HFFc6 (cell line): ENCODE measurements around the gene ADARB1. TPM values are rescaled to one million over a fixed set of nuclear protein-coding genes. Genes with fewer than 3 reads are reported as not detected.

Experiments used
- DNase-seq: peaks from one replicate; pipeline ENCODE4 v3.0.0-alpha.2; 2018
- H3K27ac Mint-ChIP-seq: 2 replicates; pipeline ENCODE4 v1.8.0; 2020; ENCODE audit warnings: mild to moderate bottlenecking, mixed read lengths
- H3K27me3 Mint-ChIP-seq: 2 replicates; pipeline ENCODE4 v1.8.0; 2021; ENCODE audit warnings: mild to moderate bottlenecking, moderate library complexity, mixed read lengths; ENCODE audit not compliant: insufficient read depth
- H3K36me3 Mint-ChIP-seq: 2 replicates; pipeline ENCODE4 v1.8.0; 2021; ENCODE audit warnings: low read depth, mixed read lengths
- H3K4me1 Mint-ChIP-seq: 2 replicates; pipeline ENCODE4 v1.8.0; 2020; ENCODE audit warnings: low read depth, mixed read lengths
- H3K4me3 Mint-ChIP-seq: 2 replicates; pipeline ENCODE4 v1.8.0; 2020; ENCODE audit warnings: mild to moderate bottlenecking, moderate library complexity, mixed read lengths
- H3K9me3 Mint-ChIP-seq: 2 replicates; pipeline ENCODE4 v1.8.0; 2020; ENCODE audit warnings: mild to moderate bottlenecking, mixed read lengths
- total RNA-seq, 6 experiments: library from RNA; stranded (reverse); fragmentation: NEBNext Ultra II Directional; extraction: Animal tissue kit (Norgen Biotek cat#: 25700); gene quantifications; 2 replicates in 1 of 6; 3 replicates in 5 of 6; pipeline ENCODE4 v1.2.3, GENCODE V29; 2021
- TF ChIP-seq, protein P1 (sequence below): fragments of 200-600 bp; sonication (generic); IDR thresholded peaks from 2 replicates; pipeline ENCODE4 v1.5.0; 2021; ENCODE audit warnings: antibody characterized with exemption, mild to moderate bottlenecking

The ADARB1 gene
- total RNA-seq, 6 experiments from 2014 or later: 1.7 to 3.2 (median 2.2) TPM

DNA sequence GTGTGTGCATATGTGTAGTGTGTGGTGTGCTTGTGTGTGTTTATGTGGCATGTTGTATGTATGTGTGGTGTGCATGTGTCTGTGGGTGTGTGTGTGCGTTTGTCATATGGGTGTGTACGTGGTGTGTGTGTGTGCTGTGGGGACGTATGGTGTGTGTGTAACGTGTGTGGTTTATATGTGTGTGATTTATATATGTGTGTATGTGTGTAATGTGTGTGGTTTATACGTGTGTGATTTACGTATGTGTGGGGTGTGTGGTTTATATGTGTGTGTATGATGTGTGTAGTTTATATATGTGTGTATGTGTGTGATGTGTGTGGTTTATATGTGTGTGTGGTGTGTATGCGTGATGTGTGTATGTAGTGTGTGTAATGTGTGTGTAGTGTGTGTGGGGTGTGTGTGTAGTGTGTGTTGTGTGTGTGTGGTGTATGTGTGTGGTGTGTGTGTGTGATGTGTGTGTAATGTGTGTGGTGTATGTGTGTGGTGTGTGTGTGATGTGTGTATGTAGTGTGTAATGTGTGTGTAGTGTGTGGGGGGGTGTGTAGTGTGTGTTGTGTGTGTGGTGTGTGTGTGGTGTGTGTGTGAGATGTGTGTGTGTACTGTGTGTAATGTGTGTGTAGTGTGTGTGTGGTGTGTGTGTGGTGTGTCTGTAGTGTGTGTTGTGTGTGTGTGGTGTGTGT lies 32.3 kb upstream of the ADARB1 start:
- Mint-ChIP-seq H3K9me3 (peaks cover 17% of the 10 kb centered on the region), H3K36me3 (peaks cover 14% of the 10 kb centered on the region), H3K4me3 (no peak overlapping the region), H3K4me1 (no peaks in the 10 kb centered on the region; the same call in 1 of the 2 replicates), H3K27ac (no peak overlapping the region), H3K27me3 (peaks cover 32% of the 10 kb centered on the region)
- no peak for DNase-seq
- TF ChIP-seq, protein P1, sequence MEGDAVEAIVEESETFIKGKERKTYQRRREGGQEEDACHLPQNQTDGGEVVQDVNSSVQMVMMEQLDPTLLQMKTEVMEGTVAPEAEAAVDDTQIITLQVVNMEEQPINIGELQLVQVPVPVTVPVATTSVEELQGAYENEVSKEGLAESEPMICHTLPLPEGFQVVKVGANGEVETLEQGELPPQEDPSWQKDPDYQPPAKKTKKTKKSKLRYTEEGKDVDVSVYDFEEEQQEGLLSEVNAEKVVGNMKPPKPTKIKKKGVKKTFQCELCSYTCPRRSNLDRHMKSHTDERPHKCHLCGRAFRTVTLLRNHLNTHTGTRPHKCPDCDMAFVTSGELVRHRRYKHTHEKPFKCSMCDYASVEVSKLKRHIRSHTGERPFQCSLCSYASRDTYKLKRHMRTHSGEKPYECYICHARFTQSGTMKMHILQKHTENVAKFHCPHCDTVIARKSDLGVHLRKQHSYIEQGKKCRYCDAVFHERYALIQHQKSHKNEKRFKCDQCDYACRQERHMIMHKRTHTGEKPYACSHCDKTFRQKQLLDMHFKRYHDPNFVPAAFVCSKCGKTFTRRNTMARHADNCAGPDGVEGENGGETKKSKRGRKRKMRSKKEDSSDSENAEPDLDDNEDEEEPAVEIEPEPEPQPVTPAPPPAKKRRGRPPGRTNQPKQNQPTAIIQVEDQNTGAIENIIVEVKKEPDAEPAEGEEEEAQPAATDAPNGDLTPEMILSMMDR: no peak

DNA sequence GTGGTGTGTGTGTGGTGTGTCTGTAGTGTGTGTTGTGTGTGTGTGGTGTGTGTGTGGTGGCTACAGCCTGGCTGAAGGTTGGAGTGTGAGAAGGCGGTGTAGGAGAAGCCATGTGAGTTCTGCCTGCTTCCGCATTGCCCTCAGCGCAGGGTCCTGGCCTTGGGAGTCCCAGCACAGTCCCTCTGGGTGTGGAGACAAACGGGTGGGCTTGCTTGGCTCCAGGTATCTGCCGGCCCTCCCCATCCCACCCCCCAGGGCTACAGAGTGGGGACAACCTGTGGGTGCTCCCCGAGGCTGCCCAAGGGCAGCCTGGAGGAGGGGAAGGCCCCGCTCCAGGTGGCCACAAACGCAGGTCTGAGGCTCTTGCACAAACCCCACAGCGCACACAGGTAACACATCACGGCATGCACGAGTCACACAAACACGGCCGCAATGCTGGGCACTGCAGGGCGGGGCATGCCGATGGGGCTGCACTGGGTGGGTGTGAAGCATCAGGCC lies 31.7 kb upstream of the ADARB1 start:
- H3K27me3 Mint-ChIP-seq: peaks cover 33% of the 10 kb centered on the region
- no peak for DNase-seq
- TF ChIP-seq, protein P1: no peak
- H3K27ac Mint-ChIP-seq: no peak overlapping the region
- no peak overlapping the region for H3K4me3 Mint-ChIP-seq
- no peaks in the 10 kb centered on the region; the same call in 1 of the 2 replicates for H3K4me1 Mint-ChIP-seq
- peaks cover 16% of the 10 kb centered on the region for H3K36me3 Mint-ChIP-seq
- H3K9me3 Mint-ChIP-seq: peaks cover 18% of the 10 kb centered on the region

DNA sequence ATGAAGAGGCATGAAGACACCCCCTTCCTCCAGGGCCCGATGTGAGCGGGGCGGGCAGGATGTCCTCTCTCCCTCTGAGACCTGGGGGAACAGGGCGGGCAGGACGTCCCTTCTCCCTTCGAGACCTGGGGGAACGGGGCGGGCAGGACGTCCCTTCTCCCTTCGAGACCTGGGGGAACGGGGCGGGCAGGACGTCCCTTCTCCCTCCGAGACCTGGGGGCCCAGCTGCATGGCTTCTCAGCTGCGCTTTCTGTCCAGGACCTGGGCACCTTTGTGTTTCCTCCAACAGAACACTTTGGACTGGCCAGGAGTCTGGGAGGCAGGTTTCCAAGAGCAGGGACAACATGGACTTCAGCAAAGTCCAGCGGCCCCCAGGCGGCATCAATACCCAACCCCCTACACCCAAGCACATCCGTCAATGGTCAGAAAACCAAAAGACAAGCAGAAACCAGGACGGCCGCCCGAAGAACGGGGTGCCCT lies 30.8 kb upstream of the ADARB1 start:
- DNase-seq: no peak
- no peaks in the 10 kb centered on the region; the same call in 1 of the 2 replicates for H3K4me1 Mint-ChIP-seq
- H3K4me3 Mint-ChIP-seq: no peak overlapping the region
- H3K36me3 Mint-ChIP-seq: peaks cover 21% of the 10 kb centered on the region
- peaks cover 34% of the 10 kb centered on the region for H3K27me3 Mint-ChIP-seq
- peaks cover 21% of the 10 kb centered on the region for H3K9me3 Mint-ChIP-seq
- H3K27ac Mint-ChIP-seq: no peak overlapping the region
- TF ChIP-seq, protein P1: no peak

DNA sequence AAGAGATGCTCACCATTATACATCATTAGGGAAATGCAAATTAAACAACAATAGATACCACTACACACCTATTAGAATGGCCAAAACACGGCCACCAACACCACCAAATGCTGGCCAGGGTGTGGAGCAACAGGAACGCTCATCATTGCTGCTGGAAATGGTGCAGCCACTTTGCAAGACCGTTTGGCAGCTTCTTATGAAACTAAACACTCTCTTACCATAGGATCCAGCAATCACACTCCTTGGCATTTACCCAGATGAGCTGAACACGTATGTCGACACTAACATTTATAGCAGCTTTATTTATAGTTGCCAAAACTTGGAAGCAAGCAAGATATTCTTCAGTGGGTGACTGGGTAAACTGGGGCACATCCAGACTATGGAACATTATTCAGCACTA lies 28.9 kb upstream of the ADARB1 start:
- DNase-seq: no peak
- peaks cover 42% of the 10 kb centered on the region for H3K27me3 Mint-ChIP-seq

DNA sequence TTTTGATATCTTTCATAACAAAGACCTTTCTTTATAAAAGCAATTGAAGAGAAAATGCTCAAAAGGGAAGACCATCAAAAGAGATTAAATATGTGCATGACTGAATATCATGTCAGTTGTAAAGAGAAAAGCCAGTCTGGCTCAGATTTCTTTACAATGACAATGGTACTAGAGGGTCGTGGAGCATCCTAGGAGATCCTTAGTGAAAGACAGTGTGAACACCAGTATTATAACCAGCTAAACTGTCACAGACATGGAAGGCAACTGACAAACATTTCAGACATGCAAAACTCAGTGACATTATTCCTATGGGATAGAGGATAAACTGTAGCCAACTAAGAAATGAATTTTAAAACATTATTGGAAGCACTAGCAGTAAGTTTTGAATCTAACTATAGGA lies 27.1 kb upstream of the ADARB1 start:
- Mint-ChIP-seq H3K4me1 (peaks cover 17% of the 10 kb centered on the region), H3K27me3 (peaks cover 45% of the 10 kb centered on the region), H3K9me3 (peaks cover 21% of the 10 kb centered on the region), H3K36me3 (peaks cover 19% of the 10 kb centered on the region), H3K27ac (no peak overlapping the region), H3K4me3 (no peak overlapping the region)
- TF ChIP-seq, protein P1: no peak
- DNase-seq: no peak

More for the DNA sequence above, 28.9 kb upstream of the ADARB1 start:
- Mint-ChIP-seq H3K9me3 (peaks cover 21% of the 10 kb centered on the region), H3K4me3 (no peak overlapping the region), H3K4me1 (peaks cover 6% of the 10 kb centered on the region; the same call in 1 of the 2 replicates), H3K36me3 (peaks cover 21% of the 10 kb centered on the region), H3K27ac (no peak overlapping the region)
- TF ChIP-seq, protein P1: no peak
